HG03175 (cell line): ENCODE measurements around the gene ANGPTL2.

Source experiments
- ATAC-seq: cut with Tn5 transposase; IDR thresholded peaks from one replicate; pipeline ENCODE4 v1.9.1; 2021; ENCODE audit warnings: mild to moderate bottlenecking, moderate library complexity; ENCODE audit not compliant: unreplicated experiment

The ANGPTL2 gene

DNA sequence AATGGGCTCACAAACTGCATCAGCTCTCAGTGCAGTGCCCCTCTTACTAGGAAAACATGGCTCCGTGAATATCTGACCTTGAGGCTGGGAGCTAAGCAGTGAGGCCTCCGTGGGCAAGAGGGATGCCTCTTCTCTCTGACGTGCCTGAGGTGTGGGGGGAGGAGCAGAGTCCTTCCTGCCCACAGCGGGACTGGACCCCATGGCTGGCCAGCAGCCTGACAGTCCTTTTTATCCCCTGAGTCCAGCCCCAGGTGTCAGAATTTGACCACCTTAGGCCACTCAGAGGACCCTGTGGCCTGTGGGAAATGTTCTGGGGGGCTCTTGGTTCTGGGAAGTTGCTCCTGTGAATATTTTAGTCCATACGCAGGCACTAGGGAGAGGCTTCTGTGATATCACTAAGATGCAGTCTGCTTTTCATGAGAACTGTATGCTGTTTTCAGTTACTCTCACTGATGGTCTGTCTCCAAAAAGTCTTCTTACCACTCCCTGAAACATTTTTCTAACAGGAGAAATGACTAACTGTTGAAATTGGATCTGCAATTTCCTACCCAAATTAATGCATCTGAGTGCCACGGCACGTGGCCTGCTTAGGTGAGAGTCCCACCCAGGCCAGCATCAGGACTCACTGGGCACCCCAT lies 23.4 kb downstream of the ANGPTL2 start:
- no peak for ATAC-seq

DNA sequence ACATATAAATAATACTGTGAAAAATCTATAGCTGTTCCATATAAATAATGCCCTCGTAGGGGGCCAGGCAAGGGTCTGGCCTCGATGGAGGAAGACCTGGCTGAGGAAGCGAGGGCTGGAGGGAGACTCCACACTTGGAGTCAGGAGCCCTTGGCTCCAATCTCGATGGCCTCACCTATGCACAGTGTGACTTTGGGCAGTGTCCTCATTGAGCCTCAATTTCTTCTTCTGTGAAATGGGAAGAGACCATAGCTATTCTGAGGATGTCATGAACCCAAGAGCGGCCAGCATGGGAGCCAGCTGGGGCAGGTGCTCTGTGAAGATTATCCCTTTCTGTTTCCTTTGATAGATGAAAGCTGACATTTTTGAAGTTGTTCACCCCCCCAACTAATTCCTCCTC lies 24.8 kb downstream of the ANGPTL2 start:
- no peak for ATAC-seq

GRCh38 chr9:127096208-127096607 lies 26.2 kb downstream of the ANGPTL2 start:
- ATAC-seq, result no peak

DNA sequence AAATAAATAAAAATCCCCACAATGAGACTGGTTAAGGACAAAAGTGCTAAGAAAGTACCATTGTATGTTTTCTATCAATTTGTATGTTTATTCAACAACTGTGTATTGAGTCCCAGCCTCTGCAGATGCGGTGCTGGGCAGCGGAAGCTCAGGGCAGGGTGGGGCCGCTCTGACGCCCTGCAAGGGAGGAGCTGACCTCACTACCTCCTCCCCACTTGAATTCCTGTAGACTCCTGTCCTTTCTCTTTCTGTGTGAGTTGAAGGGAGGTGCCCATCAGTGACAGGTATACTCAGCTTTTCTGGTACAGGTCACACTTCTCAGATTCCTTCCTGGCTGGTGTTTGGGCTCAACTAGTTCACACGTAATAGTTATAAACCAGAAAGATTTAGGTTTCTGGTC lies 27.0 kb downstream of the ANGPTL2 start:
- ATAC-seq, result no peak

DNA sequence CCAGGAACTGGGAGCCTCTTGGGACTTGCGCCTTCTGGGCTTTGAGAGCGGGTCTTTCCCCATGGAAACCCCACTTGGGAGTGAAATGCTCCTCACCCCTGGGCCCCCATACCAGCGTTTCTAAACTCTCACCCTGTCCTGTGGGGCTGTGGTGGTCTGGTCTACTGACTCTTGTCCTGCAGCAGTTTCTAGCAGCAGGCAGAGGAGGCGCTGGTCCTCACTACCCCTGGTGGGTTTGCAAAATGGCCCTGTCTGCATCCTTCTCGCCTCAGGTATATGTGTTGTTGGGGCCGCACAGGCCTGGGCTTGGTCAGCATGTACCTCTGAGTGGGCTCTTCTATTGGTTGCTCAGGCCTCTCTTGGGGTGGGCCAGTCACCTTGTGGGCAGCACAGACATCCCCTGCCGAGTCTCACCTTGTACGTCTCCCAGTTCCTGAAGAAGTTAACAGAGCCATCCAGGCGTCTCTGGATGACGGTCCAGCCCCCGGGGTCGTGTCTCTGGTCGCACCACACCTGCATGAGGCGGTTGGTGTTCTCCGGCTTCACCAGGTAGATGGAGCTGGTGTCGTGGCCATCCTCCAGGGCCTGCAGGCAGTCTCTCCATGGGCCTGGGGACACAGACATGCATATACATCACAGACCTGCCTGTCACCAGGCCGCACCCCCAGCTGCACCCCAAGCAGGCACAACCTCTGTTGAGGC lies 29.0 kb downstream of the ANGPTL2 start:
- no peak for ATAC-seq

DNA sequence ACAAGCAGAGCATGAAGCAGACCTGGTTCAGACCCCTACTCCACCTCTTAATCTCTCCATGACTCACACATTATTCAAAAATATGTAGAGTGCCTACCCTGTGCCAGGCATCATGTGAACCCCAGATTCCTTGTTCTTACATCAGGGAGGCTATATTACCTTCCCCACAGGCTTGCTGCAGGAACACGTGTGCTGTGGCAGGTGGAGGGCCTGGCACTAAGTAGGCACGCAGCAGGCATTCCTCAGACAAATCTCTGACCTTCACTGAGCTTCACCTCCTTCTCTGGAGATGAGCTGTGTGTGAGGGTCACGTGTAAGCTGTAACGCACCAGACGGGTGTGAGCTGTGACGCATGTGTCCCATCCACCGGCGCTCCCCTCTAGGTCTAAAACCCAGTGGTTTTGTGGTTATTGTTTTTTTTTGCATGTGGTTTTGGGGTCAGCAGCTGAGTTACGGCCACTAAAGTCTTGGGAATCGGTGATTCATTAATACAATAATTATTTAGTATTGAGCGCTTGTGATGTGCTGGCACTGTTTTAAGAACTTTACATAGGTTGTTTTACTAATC lies 30.3 kb downstream of the ANGPTL2 start:
- ATAC-seq, result no peak

- no peak for ATAC-seq
Observed at GRCh38 chr9:127091526-127091925, 30.9 kb downstream of the ANGPTL2 start.

- ATAC-seq, result no peak
Observed at GRCh38 chr9:127090341-127090985, 32.0 kb downstream of the ANGPTL2 start.

GRCh38 chr9:127089631-127090081 lies 32.8 kb downstream of the ANGPTL2 start:
- no peak for ATAC-seq

DNA sequence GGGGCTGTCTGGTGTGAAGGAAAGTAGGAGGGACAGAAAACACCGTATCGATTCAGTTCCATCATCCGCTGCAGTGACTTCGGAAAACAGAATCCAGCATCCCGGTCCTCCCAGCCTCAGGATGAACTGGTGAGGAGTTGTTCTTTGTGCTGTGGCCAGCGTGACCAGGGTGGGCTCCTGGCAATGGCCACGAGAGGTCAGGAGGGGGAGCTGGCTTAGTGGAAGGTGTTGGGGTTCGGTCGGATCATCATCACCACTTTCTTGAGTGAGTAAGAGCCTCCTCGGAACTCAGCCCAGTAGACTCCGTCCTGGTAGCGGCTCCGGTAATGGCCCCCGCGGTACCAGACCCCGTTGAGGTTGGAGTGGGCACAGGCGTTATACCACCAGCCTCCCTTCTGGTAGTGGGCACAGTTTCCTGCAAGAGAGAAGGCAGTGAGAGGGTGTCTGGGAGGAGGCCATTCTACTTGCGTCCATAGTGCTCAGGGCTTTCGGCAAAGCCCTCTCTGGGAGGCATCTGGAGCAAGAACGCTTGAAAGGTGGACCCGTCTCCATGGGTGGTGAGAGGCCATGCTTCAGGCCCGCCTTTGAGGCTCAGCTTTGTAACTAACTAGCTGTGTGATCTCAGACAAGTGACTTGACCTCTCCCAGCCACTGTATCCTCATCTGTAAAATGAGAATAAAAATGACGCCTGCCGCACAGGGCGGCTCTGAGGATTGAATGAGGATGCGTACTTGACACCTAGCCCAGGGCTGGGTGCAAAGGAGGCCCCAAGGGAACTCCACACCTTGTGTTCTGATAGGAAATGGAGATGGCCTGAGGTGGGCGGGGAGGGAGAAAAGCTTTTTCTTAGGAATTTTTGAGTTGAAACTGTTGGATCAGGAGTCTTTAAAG lies 33.5 kb downstream of the ANGPTL2 start:
- no peak for ATAC-seq

DNA sequence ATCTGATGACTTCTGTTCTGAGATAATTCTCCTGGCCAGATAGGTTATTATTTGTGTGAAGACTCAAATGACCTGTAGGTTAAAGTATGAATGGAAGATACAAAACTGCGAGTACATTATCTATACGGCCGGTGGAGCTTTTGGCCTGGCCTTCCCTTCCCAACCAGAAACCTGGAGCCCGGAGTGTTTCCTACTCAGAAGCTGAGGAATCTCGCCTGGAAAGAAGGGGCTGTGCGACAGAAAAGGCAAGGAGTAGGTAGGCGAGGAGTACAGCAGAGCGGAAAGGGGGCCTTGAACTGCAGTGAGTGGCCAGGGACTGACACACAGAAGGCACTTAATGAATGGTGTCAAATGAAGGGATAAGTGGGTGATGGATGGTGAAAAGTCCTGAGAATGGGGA lies 34.6 kb downstream of the ANGPTL2 start:
- no peak for ATAC-seq

GRCh38 chr9:127087411-127087810 lies 35.0 kb downstream of the ANGPTL2 start:
- ATAC-seq, result no peak

DNA sequence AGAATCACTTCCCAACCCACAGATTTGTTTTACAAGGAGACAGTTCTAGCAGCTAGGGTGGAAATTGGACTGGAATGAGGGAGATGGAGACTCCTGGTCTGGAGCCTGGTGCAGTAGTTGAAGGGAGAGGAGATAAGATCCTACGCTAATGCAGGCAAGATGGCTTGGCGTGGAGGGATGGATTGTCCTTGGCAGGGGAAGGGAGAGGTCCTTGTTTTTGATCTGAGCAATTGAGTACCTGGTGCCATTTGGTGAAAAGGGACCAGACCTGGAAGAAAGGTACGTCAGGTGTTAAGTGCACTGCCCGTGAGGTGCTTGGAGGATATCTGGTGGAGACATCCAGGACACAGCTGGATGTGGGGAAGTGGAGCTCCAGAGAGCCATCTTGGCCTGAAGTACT lies 35.7 kb downstream of the ANGPTL2 start:
- no peak for ATAC-seq

DNA sequence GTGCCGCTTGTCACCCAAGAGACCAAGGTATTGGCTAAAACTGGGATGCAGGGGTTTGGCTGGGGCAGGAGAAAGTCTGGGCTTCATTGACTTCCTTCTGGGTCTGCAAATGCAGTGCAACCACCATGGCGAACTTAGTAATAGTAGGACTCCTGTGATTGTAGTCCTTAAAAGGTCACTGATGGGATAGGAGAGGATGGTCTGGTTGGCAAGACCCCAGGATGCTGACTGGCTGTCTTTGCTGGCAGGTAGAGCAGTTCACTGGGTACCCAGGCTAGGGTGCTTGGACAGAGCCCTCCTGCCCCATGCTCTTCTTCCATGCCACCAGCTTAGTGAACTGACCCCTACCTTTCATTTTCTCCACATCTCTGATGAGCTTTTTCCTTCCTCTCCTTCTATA lies 37.2 kb downstream of the ANGPTL2 start:
- ATAC-seq, result no peak

DNA sequence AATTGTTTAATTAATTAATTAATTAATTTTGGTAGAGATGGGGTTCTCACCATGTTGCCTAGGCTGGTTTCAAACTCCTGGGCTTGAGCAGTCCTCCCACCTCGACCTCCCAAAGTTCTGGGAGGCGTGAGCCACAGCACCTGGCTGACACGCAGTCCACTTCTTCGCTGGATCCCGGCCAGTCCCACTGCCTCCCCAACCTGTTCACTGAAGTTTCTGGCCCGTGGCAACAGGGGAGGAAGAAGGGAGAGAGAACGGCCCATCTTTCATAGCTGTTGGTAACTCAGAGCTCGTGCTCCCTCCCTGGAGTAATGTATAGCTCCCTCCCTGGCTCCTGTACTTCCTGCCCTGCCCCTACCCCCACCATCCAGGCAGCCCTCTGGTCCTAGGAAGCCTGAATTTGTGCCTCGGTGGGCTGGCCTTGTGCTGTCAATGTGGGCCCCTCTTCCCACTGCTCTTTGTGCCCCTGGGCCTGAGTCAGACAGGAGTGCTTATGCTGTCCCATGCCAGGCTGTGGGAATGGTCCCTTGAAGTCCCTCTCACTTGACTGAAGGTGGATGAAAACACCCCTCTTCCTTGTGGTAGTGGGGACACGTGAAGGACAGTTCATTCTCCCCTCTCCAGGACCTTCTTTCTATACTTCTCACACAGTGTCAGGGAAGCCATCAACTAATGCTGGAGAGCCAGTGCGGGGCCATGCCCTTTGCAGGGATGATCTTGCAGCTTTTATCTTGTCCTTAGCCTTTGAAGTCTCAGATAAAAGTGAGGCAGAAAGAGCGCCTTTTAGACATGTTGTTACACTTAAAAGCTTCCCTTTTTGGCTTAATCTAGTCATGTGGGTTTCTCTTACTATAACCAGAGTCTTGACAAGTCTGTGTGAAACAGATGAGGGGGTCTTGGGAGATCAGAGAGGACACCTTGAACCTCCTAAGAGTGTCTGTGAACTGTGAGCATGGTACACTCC lies 38.1 kb downstream of the ANGPTL2 start:
- ATAC-seq, result no peak

- no peak for ATAC-seq
Observed at GRCh38 chr9:127083138-127083980, 39.1 kb downstream of the ANGPTL2 start.

- ATAC-seq, result no peak
Observed at GRCh38 chr9:127081250-127082185, 40.9 kb downstream of the ANGPTL2 start.
